ENCODE results near the gene SLC22A12.
A peak's percentile ranks its signal among the peaks of the same experiment; 100 is the strongest.

Gene SLC22A12

DNA sequence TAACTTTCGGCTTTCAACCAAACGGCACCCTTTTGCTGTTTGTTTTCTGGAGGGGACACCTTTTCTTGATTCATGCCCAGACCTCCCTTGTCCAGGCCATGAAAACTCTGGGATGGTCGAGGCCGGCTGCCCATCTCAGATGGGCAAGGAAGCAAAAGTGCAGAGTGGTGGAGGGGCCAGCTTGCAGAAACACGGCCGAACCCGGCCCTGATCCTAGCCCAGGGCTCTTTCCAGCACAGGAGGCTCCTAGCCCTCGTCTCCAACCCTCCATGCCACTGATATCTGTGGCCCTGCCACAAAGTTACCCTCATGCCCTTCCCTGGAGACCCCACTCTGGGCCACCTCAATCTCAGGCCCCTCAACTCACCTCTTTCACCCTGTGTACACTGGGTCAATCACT lies 18.9 kb upstream of the SLC22A12 start:
- Histone ChIP-seq H3K4ac (ENCODE audit: low read depth, low read length) (no peak overlapping the region), H3K23ac (ENCODE audit: low read length) (no peak overlapping the region), H2BK15ac (replicated peaks; ENCODE audit: low read depth) (no peak overlapping the region), H3K18ac (ENCODE audit: low read length) (no peak overlapping the region), H3K9ac (ENCODE audit: low read length) (no peak overlapping the region), H4K5ac (ENCODE audit: low read length) (no peak overlapping the region), H2BK5ac (ENCODE audit: low read length) (no peak overlapping the region), H3K27me3 (ENCODE audit: insufficient read depth, low read length, poor library complexity) (no peaks in the 10 kb centered on the region), H3K4me3 (ENCODE audit: low read length) (no peak overlapping the region), H3K79me1 (ENCODE audit: low read length) (no peaks in the 10 kb centered on the region), H3K79me2 (ENCODE audit: control insufficient read depth, insufficient read depth, low read length) (no peaks in the 10 kb centered on the region), H2BK120ac (ENCODE audit: low read depth, low read length) (no peak overlapping the region), H4K8ac (ENCODE audit: low read depth, low read length) (no peak overlapping the region), H3K4me1 (ENCODE audit: control insufficient read depth, low read depth, low read length) (no peaks in the 10 kb centered on the region), H2AK5ac (ENCODE audit: low read length) (no peak overlapping the region), H3K4me2 (ENCODE audit: low read length) (no peak overlapping the region), H3K56ac (ENCODE audit: low read length) (peak overlapping the region; percentile 63), H3K27ac (ENCODE audit: low read depth, low read length) (no peak overlapping the region), H3K36me3 (ENCODE audit: control insufficient read depth, insufficient read depth, low read length) (no peaks in the 10 kb centered on the region)
- WGBS (ENCODE audit: extremely low coverage, insufficient coverage, low lambda C conversion rate): no CpG with 5 or more reads among the region's 8 CpGs
- DNase-seq: no peak

DNA sequence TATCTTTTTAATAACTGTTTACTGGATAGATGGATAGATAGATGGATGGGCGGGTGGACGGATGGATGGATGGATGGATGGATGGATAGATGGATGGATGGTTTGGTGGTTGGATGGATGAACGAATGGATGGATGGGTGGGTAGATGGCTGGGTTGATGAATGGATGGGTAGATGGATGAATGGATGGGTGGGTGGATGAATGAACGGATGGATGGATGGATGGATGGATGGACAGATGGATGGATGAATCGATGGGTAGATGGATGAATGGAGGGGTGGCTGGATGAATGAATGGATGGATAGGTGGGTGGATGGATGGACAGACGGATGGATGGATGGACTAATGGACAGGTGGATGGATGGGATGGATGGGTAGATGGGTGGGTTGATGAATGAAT lies 13.8 kb upstream of the SLC22A12 start:
- Histone ChIP-seq H3K9ac (ENCODE audit: low read length) (no peak overlapping the region), H3K4ac (ENCODE audit: low read depth, low read length) (no peak overlapping the region), H2AK5ac (ENCODE audit: low read length) (no peak overlapping the region), H3K4me3 (ENCODE audit: low read length) (no peak overlapping the region), H3K27ac (ENCODE audit: low read depth, low read length) (no peak overlapping the region), H3K4me2 (ENCODE audit: low read length) (no peak overlapping the region), H2BK15ac (replicated peaks; ENCODE audit: low read depth) (no peak overlapping the region), H3K4me1 (ENCODE audit: control insufficient read depth, low read depth, low read length) (no peaks in the 10 kb centered on the region), H3K18ac (ENCODE audit: low read length) (no peak overlapping the region), H3K56ac (ENCODE audit: low read length) (no peak overlapping the region), H3K36me3 (ENCODE audit: control insufficient read depth, insufficient read depth, low read length) (no peaks in the 10 kb centered on the region), H2BK120ac (ENCODE audit: low read depth, low read length) (no peak overlapping the region), H4K8ac (ENCODE audit: low read depth, low read length) (no peak overlapping the region), H3K79me1 (ENCODE audit: low read length) (no peaks in the 10 kb centered on the region), H3K27me3 (ENCODE audit: insufficient read depth, low read length, poor library complexity) (no peaks in the 10 kb centered on the region), H3K23ac (ENCODE audit: low read length) (no peak overlapping the region), H3K79me2 (ENCODE audit: control insufficient read depth, insufficient read depth, low read length) (no peaks in the 10 kb centered on the region), H4K5ac (ENCODE audit: low read length) (no peak overlapping the region), H2BK5ac (ENCODE audit: low read length) (no peak overlapping the region)
- no peak for DNase-seq
- WGBS (ENCODE audit: extremely low coverage, insufficient coverage, low lambda C conversion rate): 100% methylated on average over 3 of the region's 6 CpGs

DNA sequence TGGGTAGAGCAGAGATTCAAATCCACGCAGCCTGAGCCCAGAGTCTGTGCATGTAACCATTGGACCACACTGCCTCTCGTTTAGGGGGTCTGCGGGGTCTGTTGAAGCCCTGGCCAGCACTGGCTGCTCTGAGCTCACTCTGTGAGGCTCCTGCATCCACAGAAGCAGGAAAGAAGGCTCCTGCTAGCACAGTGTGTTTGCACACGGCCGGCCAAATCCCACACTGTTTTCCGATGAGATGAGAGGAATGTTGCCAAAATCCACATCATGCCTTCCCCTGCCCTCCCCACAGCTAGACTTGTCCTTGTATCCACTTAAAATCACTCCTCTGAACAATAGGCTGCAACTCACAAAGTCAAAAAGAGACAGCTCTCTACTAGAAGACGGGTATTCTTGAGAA lies 10.6 kb upstream of the SLC22A12 start:
- Histone ChIP-seq H3K4me3 (ENCODE audit: low read length) (no peak overlapping the region), H3K4me1 (ENCODE audit: control insufficient read depth, low read depth, low read length) (no peaks in the 10 kb centered on the region), H3K27ac (ENCODE audit: low read depth, low read length) (no peak overlapping the region), H3K36me3 (ENCODE audit: control insufficient read depth, insufficient read depth, low read length) (no peaks in the 10 kb centered on the region), H3K18ac (ENCODE audit: low read length) (no peak overlapping the region), H2AK5ac (ENCODE audit: low read length) (no peak overlapping the region), H3K4me2 (ENCODE audit: low read length) (no peak overlapping the region), H3K27me3 (ENCODE audit: insufficient read depth, low read length, poor library complexity) (no peaks in the 10 kb centered on the region), H4K8ac (ENCODE audit: low read depth, low read length) (no peak overlapping the region), H2BK15ac (replicated peaks; ENCODE audit: low read depth) (no peak overlapping the region), H3K79me1 (ENCODE audit: low read length) (no peaks in the 10 kb centered on the region), H3K79me2 (ENCODE audit: control insufficient read depth, insufficient read depth, low read length) (no peaks in the 10 kb centered on the region), H4K5ac (ENCODE audit: low read length) (no peak overlapping the region), H3K56ac (ENCODE audit: low read length) (no peak overlapping the region), H2BK120ac (ENCODE audit: low read depth, low read length) (no peak overlapping the region), H2BK5ac (ENCODE audit: low read length) (no peak overlapping the region), H3K4ac (ENCODE audit: low read depth, low read length) (no peak overlapping the region), H3K23ac (ENCODE audit: low read length) (no peak overlapping the region), H3K9ac (ENCODE audit: low read length) (no peak overlapping the region)
- DNase-seq: no peak
- WGBS (ENCODE audit: extremely low coverage, insufficient coverage, low lambda C conversion rate): no CpG with 5 or more reads among the region's 7 CpGs

DNA sequence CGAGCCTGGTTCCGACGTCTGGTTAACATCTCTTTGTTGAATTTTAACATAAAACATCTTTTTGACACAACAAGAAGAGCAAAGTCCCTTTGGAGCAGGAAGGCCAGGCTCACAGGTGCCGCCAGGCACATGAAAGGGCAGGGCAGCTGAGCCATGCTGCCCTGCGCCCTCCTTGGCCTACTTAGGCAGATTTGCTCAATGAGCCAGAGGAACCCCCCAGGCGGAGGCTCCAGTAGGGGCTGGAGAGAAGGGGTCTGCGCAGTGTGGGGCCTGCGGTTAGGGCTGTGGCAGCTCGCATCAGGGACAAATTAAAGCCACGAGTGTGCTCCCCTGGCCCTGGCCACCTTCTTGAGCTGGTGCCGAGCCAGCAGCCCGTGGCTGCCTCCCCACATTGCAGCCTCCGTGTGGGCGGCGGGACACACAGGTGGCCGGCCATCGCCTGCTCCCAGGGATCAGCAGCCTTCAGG lies 9.9 kb upstream of the SLC22A12 start:
- no CpG with 5 or more reads among the region's 17 CpGs for WGBS (ENCODE audit: extremely low coverage, insufficient coverage, low lambda C conversion rate)
- no peaks in the 10 kb centered on the region for H3K36me3 ChIP-seq (ENCODE audit: control insufficient read depth, insufficient read depth, low read length)
- DNase-seq: no peak
- no peak overlapping the region for H3K23ac ChIP-seq (ENCODE audit: low read length)
- no peak overlapping the region for H3K18ac ChIP-seq (ENCODE audit: low read length)
- no peak overlapping the region for H2BK15ac ChIP-seq (replicated peaks; ENCODE audit: low read depth)
- H3K79me1 ChIP-seq (ENCODE audit: low read length): no peaks in the 10 kb centered on the region
- H4K8ac ChIP-seq (ENCODE audit: low read depth, low read length): no peak overlapping the region
- H2AK5ac ChIP-seq (ENCODE audit: low read length): no peak overlapping the region
- no peak overlapping the region for H2BK5ac ChIP-seq (ENCODE audit: low read length)
- no peaks in the 10 kb centered on the region for H3K27me3 ChIP-seq (ENCODE audit: insufficient read depth, low read length, poor library complexity)
- no peak overlapping the region for H3K4me3 ChIP-seq (ENCODE audit: low read length)
- no peak overlapping the region for H3K9ac ChIP-seq (ENCODE audit: low read length)
- no peak overlapping the region for H3K4ac ChIP-seq (ENCODE audit: low read depth, low read length)
- H4K5ac ChIP-seq (ENCODE audit: low read length): no peak overlapping the region
- H3K56ac ChIP-seq (ENCODE audit: low read length): no peak overlapping the region
- H3K4me2 ChIP-seq (ENCODE audit: low read length): no peak overlapping the region
- H2BK120ac ChIP-seq (ENCODE audit: low read depth, low read length): no peak overlapping the region
- H3K4me1 ChIP-seq (ENCODE audit: control insufficient read depth, low read depth, low read length): no peaks in the 10 kb centered on the region
- H3K79me2 ChIP-seq (ENCODE audit: control insufficient read depth, insufficient read depth, low read length): no peaks in the 10 kb centered on the region
- no peak overlapping the region for H3K27ac ChIP-seq (ENCODE audit: low read depth, low read length)

DNA sequence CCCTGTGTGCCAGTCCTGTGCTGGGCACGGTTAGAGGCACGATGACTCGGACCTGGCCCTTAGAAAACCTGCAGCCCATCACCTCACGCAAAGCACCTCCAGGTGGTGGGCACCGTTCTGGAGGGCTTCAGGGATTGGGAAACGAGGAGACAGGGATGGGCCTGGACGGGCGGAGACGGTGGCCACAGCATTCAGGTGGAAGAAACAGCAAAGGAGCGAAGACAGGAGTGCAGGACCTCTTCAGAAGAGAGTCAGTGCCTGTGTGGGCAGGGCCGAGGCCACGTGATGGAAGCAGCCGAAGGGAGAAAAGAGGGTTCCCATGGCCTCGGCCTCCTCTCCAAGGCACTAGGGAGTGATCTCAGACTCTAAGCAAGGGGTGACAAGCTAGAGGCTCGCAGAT lies 8.1 kb upstream of the SLC22A12 start:
- no peak overlapping the region for H3K4me2 ChIP-seq (ENCODE audit: low read length)
- H3K79me2 ChIP-seq (ENCODE audit: control insufficient read depth, insufficient read depth, low read length): no peaks in the 10 kb centered on the region
- no peak overlapping the region for H4K5ac ChIP-seq (ENCODE audit: low read length)
- H3K27ac ChIP-seq (ENCODE audit: low read depth, low read length): no peak overlapping the region
- H3K56ac ChIP-seq (ENCODE audit: low read length): no peak overlapping the region
- no peaks in the 10 kb centered on the region for H3K27me3 ChIP-seq (ENCODE audit: insufficient read depth, low read length, poor library complexity)
- DNase-seq: no peak
- H2BK15ac ChIP-seq (replicated peaks; ENCODE audit: low read depth): no peak overlapping the region
- H4K8ac ChIP-seq (ENCODE audit: low read depth, low read length): no peak overlapping the region
- no peak overlapping the region for H3K23ac ChIP-seq (ENCODE audit: low read length)
- no peak overlapping the region for H2AK5ac ChIP-seq (ENCODE audit: low read length)
- no peak overlapping the region for H3K18ac ChIP-seq (ENCODE audit: low read length)
- H2BK5ac ChIP-seq (ENCODE audit: low read length): no peak overlapping the region
- no CpG with 5 or more reads among the region's 15 CpGs for WGBS (ENCODE audit: extremely low coverage, insufficient coverage, low lambda C conversion rate)
- H3K4ac ChIP-seq (ENCODE audit: low read depth, low read length): no peak overlapping the region
- H2BK120ac ChIP-seq (ENCODE audit: low read depth, low read length): no peak overlapping the region
- H3K4me3 ChIP-seq (ENCODE audit: low read length): no peak overlapping the region
- H3K36me3 ChIP-seq (ENCODE audit: control insufficient read depth, insufficient read depth, low read length): no peaks in the 10 kb centered on the region
- no peak overlapping the region for H3K9ac ChIP-seq (ENCODE audit: low read length)
- H3K4me1 ChIP-seq (ENCODE audit: control insufficient read depth, low read depth, low read length): no peaks in the 10 kb centered on the region
- H3K79me1 ChIP-seq (ENCODE audit: low read length): no peaks in the 10 kb centered on the region

Data from mesendoderm (in vitro differentiated cells).